GM23338 (cell line): ENCODE data around the gene CCNQ. TPM values are rescaled to one million over a fixed set of nuclear protein-coding genes. Genes with fewer than 3 reads are reported as not detected.

Experiments used
- ATAC-seq: fragments of 200-7000 bp; cut with Tn5 transposase; 3 replicates; pipeline ENCODE4 v1.9.1; 2020
- DNase-seq: peaks from one replicate; pipeline ENCODE4 v3.0.0-alpha.2; 2015; ENCODE audit warnings: low spot score
- H2AFZ ChIP-seq: fragments of 200-600 bp; sonication (generic); 2 replicates; pipeline ENCODE4 v1.8.0; 2016; ENCODE audit warnings: antibody characterized with exemption, mild to moderate bottlenecking, moderate library complexity
- H3F3A ChIP-seq: fragments of 200-600 bp; sonication (generic); replicated peaks from 2 replicates; pipeline ENCODE4 v1.8.0; 2017; ENCODE audit warnings: antibody characterized with exemption, mixed run types, low read depth
- H3K27ac ChIP-seq: fragments of 200-600 bp; sonication (generic); 2 replicates; pipeline ENCODE4 v1.6.1; 2016; ENCODE audit warnings: low read depth
- H3K27me3 ChIP-seq: fragments of 200-600 bp; sonication (generic); 2 replicates; pipeline ENCODE4 v1.8.0; 2016; ENCODE audit warnings: mild to moderate bottlenecking, mixed run types, moderate library complexity; ENCODE audit not compliant: insufficient read depth
- H3K36me3 ChIP-seq: fragments of 200-600 bp; sonication (generic); 2 replicates; pipeline ENCODE4 v1.8.0; 2016; ENCODE audit warnings: mild to moderate bottlenecking; ENCODE audit not compliant: insufficient read depth
- H3K4me1 ChIP-seq: fragments of 200-600 bp; sonication (generic); 2 replicates; pipeline ENCODE4 v1.8.0; 2016; ENCODE audit warnings: mild to moderate bottlenecking, moderate library complexity; ENCODE audit not compliant: insufficient read depth
- H3K4me2 ChIP-seq: fragments of 200-600 bp; sonication (generic); 2 replicates; pipeline ENCODE4 v1.7.1; 2017; ENCODE audit warnings: mixed run types
- H3K4me3 ChIP-seq: fragments of 200-600 bp; sonication (generic); 2 replicates; pipeline ENCODE4 v1.6.1; 2016; ENCODE audit warnings: mixed run types
- H3K79me2 ChIP-seq: fragments of 200-600 bp; sonication (generic); replicated peaks from 2 replicates; pipeline ENCODE4 v1.8.0; 2017; ENCODE audit warnings: mild to moderate bottlenecking; ENCODE audit not compliant: insufficient read depth
- H3K9me2 ChIP-seq: fragments of 200-600 bp; sonication (generic); 2 replicates; pipeline ENCODE4 v1.8.0; 2017; ENCODE audit not compliant: insufficient read depth
- H4K20me1 ChIP-seq: fragments of 200-600 bp; sonication (generic); replicated peaks from 2 replicates; pipeline ENCODE4 v1.8.0; 2017; ENCODE audit warnings: mild to moderate bottlenecking; ENCODE audit not compliant: insufficient read depth
- H3K27ac Mint-ChIP-seq: 2 replicates; pipeline ENCODE4 v1.8.0; 2020; ENCODE audit warnings: inconsistent platforms, mild to moderate bottlenecking, moderate library complexity, mixed read lengths
- H3K27me3 Mint-ChIP-seq: 3 replicates; pipeline ENCODE4 v1.8.0; 2022; ENCODE audit warnings: low read depth, mild to moderate bottlenecking, moderate library complexity, mixed read lengths, inconsistent platforms; ENCODE audit not compliant: insufficient read depth, poor library complexity
- H3K36me3 Mint-ChIP-seq: 3 replicates; pipeline ENCODE4 v1.8.0; 2021; ENCODE audit warnings: low read depth, mild to moderate bottlenecking, inconsistent platforms, moderate library complexity, mixed read lengths
- H3K4me1 Mint-ChIP-seq: 3 replicates; pipeline ENCODE4 v1.8.0; 2020; ENCODE audit warnings: mild to moderate bottlenecking, inconsistent platforms, mixed read lengths
- H3K4me3 Mint-ChIP-seq: 3 replicates; pipeline ENCODE4 v1.8.0; 2021; ENCODE audit warnings: moderate library complexity, mild to moderate bottlenecking, inconsistent platforms, mixed read lengths
- H3K9me3 Mint-ChIP-seq: 3 replicates; pipeline ENCODE4 v1.8.0; 2020; ENCODE audit warnings: moderate library complexity, mild to moderate bottlenecking, inconsistent platforms, mixed read lengths
- NANOG ChIP-seq: IDR thresholded peaks from 2 replicates; pipeline ENCODE4 v1.6.1; 2016; ENCODE audit warnings: antibody characterized with exemption, borderline replicate concordance
- POLR2AphosphoS5 ChIP-seq: IDR thresholded peaks from 2 replicates; pipeline ENCODE4 v1.6.1; 2016; ENCODE audit warnings: antibody characterized with exemption, low read depth
- REST ChIP-seq: IDR thresholded peaks from one replicate; pipeline ENCODE4 v1.6.1; 2018; ENCODE audit warnings: antibody characterized with exemption; ENCODE audit not compliant: unreplicated experiment
- ZNF114 ChIP-seq: fragments of 250-450 bp; sonication (Bioruptor Pico); IDR thresholded peaks from 2 replicates; pipeline ENCODE4 v1.5.0; 2020; ENCODE audit warnings: mild to moderate bottlenecking, moderate library complexity
- ZNF331 ChIP-seq: fragments of 250-450 bp; sonication (Bioruptor Pico); IDR thresholded peaks from 2 replicates; pipeline ENCODE4 v1.5.0; 2020; ENCODE audit warnings: low read depth, mild to moderate bottlenecking, moderate library complexity
- ZNF462 ChIP-seq: fragments of 250-450 bp; sonication (Bioruptor Pico); IDR thresholded peaks from 2 replicates; pipeline ENCODE4 v1.5.0; 2020; ENCODE audit warnings: mild to moderate bottlenecking, moderate library complexity
- polyA plus RNA-seq: library from polyadenylated mRNA; unstranded; fragments of >200 nt; fragmentation: Nextera tagmentation; extraction: Ambion mirVana; gene quantifications from 2 replicates; pipeline ENCODE4 v1.2.1, GENCODE V29; 2016
- total RNA-seq: library from RNA; depleted of rRNA; stranded (reverse); fragments of >200 nt; shearing (Covaris generic); gene quantifications from 2 replicates; pipeline ENCODE4 v1.2.3, GENCODE V29; 2014

Gene CCNQ
- total and polyA plus RNA-seq, 2 experiments from 2014 or later = 19.4 to 30.2 TPM

DNA sequence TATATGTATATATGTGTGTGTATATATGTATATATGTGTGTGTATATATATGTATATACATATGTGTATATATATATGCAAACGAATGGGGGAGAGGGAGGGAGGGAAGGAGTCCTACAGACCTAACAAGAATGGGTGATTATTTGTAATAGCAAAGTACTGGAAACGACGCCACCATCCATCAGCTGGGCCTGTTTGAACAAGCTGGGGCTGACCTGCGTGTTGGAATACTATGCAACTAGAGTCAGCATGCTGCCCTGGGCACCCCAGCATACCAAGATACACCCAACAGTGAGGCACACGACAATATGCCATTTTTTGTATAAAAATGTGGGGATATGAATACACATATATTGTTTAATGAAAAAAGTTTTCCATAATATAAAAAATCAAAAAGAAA, 21.6 kb upstream of the CCNQ start (continued):
- TF ChIP-seq ZNF462 (CRISPR knock-in tag) (no peak), ZNF114 (no peak), ZNF331 (CRISPR knock-in tag) (no peak)

GRCh38 chrX:153614818-153615217, 15.9 kb upstream of the CCNQ start:
- no peak overlapping the region for H3K27ac ChIP-seq
- H3K27ac Mint-ChIP-seq = no peak overlapping the region
- peaks cover 4% of the 10 kb centered on the region; the same call in 1 of the 2 replicates for H3K27me3 ChIP-seq
- H3K4me2 ChIP-seq = no peak overlapping the region
- no peaks in the 10 kb centered on the region for H3F3A ChIP-seq
- no peaks in the 10 kb centered on the region for H3K36me3 ChIP-seq
- no peak overlapping the region for H3K4me3 ChIP-seq
- H3K4me1 Mint-ChIP-seq = no peaks in the 10 kb centered on the region
- H2AFZ ChIP-seq = no peak overlapping the region
- H3K9me2 ChIP-seq = no peaks in the 10 kb centered on the region
- no peak for TF ChIP-seq REST
- no peak for TF ChIP-seq ZNF462 (CRISPR knock-in tag)
- TF ChIP-seq POLR2AphosphoS5 = no peak
- no peak for TF ChIP-seq NANOG
- H3K4me3 Mint-ChIP-seq = no peak overlapping the region
- ATAC-seq (no peak), DNase-seq (no peak)
- no peaks in the 10 kb centered on the region for H3K36me3 Mint-ChIP-seq
- no peaks in the 10 kb centered on the region for H4K20me1 ChIP-seq
- no peaks in the 10 kb centered on the region for H3K4me1 ChIP-seq
- no peaks in the 10 kb centered on the region for H3K79me2 ChIP-seq
- H3K9me3 Mint-ChIP-seq = no peaks in the 10 kb centered on the region
- peaks cover 7% of the 10 kb centered on the region for H3K27me3 Mint-ChIP-seq
